ENCODE measurements around the gene HIPK2.

The HIPK2 gene

DNA sequence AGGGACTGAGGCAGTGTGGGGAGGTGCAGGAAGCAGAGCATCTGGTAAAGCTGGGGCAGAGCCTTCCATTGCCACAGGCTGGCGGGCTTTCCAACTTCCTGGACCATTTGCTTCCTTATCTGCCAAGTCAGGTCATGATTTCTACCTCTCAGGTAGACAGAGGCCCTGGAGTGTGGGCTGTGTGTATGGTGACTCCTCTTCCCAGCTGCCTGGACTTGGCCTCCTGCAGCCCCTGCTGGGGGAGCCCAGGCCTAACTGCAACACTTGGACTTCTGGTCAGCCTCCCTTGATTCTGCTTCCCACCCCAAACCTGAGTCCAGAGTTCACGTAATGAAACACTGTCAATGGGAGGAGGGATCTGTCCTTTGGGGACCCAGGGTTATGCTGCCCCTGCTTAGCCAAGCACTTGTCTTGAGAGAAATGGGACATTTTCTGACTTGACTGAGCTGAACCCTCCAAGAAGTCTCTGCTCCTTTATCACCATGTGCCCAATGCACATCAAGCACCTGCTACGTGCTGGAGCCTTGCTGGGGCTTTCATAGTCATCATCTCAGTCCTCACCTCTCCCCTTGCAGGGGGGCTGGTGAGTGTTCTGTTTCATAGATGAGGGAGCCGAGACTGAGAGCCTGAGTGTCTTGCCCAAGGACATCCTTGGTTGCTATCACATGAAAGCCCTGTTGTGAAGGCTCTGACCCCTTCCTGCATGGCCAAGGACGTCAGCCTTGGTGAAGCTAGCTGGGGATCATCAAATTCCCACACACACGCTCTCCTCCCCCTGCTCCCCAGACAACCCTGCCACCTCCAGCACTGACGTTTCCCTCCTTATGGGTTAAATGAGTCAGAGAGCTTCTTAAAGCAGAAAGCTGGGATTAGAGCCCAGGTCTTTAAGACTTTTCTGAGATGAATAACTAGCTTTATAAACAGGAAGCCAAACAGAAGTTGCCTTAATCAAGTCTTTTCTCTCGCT lies 250.9 kb downstream of the HIPK2 start:
- H3K27ac ChIP-seq = no peak overlapping the region
- no peak for TF ChIP-seq ZFX (IDR thresholded peaks at IDR 0.05)
- TF ChIP-seq, protein P1, sequence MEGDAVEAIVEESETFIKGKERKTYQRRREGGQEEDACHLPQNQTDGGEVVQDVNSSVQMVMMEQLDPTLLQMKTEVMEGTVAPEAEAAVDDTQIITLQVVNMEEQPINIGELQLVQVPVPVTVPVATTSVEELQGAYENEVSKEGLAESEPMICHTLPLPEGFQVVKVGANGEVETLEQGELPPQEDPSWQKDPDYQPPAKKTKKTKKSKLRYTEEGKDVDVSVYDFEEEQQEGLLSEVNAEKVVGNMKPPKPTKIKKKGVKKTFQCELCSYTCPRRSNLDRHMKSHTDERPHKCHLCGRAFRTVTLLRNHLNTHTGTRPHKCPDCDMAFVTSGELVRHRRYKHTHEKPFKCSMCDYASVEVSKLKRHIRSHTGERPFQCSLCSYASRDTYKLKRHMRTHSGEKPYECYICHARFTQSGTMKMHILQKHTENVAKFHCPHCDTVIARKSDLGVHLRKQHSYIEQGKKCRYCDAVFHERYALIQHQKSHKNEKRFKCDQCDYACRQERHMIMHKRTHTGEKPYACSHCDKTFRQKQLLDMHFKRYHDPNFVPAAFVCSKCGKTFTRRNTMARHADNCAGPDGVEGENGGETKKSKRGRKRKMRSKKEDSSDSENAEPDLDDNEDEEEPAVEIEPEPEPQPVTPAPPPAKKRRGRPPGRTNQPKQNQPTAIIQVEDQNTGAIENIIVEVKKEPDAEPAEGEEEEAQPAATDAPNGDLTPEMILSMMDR (conservative IDR thresholded peaks at IDR 0.05) = no peak

DNA sequence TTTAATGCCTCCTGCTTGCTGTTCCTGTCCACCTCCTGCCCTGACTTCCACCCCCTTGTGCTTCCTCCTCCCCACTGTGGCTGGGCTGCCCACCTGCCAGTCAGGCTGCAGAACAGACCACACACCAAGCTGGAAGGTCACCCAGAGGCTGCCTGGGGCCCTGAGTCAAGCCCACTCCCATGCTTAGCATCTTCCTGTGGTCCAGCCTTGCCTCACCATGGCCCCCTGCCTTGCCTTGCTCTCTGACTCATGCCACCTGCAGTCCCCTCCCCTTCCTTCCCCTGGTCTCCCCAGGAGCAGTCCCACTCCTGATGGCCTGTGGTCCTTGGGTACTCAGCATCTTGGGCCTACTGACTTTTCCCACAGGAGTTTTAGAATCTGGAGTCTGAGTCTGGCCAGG lies 252.0 kb downstream of the HIPK2 start:
- no peak for TF ChIP-seq ZFX (IDR thresholded peaks at IDR 0.05)
- TF ChIP-seq, protein P1 (conservative IDR thresholded peaks at IDR 0.05) = no peak
- H3K27ac ChIP-seq = no peak overlapping the region

DNA sequence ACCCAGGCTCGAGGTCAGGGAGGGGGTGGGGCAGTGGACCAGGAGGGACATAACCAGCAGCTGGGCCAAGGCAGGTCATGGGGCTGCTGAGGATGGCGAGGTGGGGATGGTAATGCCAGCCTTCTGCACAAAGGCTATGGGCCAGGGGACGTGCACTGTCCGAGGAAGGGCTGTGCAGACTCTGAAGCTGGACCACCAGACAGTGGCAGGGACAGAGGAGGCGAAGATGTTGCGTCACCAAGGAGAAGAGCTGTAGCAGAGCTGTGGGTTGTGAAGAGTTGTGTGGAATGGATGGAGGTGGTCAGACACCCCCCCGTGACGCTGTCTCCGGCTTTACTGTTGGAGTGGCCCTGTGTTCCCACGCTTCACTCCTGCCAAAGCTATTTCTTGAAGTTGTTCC lies 252.6 kb downstream of the HIPK2 start:
- no peak overlapping the region for H3K27ac ChIP-seq
- no peak for TF ChIP-seq ZFX (IDR thresholded peaks at IDR 0.05)
- TF ChIP-seq, protein P1 (conservative IDR thresholded peaks at IDR 0.05) = no peak

DNA sequence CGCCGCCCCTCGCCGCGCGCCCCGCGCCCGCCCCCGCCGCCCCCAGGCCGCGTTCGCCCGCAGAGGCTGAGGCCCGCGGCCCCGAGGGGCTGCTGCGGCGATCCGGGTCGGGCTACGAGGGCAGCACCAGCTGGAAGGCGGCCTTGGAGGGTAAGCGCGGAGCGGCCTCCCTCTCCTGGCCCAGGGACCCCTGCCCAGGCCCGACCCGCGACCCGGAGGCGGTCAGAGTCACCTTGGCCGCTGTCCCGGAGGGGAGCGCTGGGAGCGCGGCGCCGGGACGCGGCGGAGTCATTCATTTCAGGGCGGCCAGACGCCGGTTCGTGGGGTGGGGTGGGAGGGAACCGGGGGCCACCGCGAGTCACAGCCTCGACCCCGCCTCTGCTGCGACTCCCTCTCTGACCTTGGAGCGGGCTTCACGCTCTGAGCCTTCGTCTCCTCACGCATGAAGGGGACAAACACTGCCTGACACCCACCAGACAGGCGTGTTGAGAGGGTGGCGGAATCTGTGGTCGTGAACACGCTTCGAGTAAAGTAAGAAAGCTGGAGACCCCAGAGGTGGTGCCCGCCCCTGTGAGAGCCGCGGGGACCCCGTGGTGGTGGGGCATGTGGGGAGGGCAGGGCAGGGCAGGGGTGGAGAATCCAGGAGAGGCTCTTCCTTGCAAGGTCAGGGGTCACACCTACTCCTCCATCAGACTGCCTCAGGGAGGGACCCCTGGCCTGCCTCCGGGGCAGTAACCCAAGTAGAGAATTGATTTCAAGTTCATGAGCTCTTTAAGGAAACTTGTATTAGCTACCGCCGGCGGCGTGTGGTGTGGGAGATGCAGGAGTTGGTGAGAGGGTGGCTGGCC lies 253.6 kb downstream of the HIPK2 start:
- no peak overlapping the region for H3K27ac ChIP-seq
- TF ChIP-seq, protein P1 (conservative IDR thresholded peaks at IDR 0.05) = no peak
- no peak for TF ChIP-seq ZFX (IDR thresholded peaks at IDR 0.05)

DNA sequence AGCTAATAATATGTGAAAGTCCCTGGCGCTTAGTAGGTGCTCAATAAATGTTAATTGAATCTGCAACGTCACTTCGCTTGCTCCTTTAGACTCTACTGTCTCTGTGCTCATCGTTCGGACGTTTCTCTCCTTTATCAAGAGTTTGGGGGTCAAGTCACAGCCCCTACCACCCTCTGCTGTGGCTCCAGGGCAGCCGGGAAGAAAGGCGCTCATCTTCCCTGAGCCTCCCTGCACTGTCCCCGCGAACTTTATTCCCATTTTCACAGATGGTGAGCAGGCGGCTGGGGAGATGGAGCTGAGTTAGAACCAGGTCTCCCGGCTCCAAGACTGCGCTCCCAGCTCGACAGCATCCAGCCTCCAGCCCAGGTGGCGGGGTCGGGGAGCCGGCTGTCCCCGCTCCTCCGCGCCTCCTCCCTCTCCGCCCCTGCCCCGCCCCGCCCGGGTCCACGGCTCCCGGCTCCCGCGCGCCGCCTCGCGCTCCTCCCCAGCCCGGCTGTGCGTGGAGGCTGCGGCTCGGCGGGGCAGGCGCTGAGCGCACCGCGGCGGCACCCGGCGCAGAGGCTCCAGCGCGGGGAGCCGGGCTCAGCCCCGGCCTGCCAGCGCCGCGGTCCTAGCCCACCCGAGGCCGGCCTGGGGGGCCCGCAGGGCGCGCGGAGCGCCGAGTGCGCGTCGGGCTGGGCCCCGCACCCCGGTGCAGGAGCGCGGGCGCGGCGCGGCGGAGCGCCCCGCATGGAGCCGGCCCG lies 254.4 kb downstream of the HIPK2 start, which contains the start of gene CLEC2L:
Gene CLEC2L (plus strand): TSS at position 487 of the 743 bp plus-strand sequence. CDS start 243 bp downstream, at position 730.
- TF ChIP-seq, protein P1 (conservative IDR thresholded peaks at IDR 0.05) = no peak
- no peak for TF ChIP-seq ZFX (IDR thresholded peaks at IDR 0.05)
- H3K27ac ChIP-seq = no peak within 1 kb of the TSS

DNA sequence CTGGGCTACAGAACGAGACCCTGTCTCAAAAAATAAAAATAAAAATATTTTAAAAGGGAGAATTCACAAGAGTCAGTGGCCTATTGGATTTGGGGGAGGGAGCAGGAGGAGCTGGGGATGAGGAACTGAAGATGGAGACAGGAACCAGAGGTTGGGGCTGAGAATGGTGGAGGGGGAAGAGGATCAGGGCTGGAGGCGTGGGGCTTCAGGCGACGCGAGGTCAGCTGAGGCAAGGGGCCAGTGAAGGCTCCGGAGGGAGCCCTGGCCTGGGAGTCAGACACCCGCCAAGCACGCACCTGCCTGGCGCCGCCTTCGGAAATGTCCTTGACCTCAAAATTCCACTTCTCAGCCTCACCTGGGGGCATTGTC lies 255.0 kb downstream of the HIPK2 start:
- TF ChIP-seq, protein P1 (conservative IDR thresholded peaks at IDR 0.05) = no peak
- TF ChIP-seq ZFX (IDR thresholded peaks at IDR 0.05) = no peak
- no peak overlapping the region for H3K27ac ChIP-seq
